ENCODE data around the gene HOXA3. TPM values are rescaled to one million over a fixed set of nuclear protein-coding genes. Genes with fewer than 3 reads are reported as not detected.

Gene HOXA3
- total RNA-seq, 3 donors from 2014 or later (not counting 1 experiment from before 2014, with no cell fraction given) = 0.32 to 0.78 (median 0.35) TPM

DNA sequence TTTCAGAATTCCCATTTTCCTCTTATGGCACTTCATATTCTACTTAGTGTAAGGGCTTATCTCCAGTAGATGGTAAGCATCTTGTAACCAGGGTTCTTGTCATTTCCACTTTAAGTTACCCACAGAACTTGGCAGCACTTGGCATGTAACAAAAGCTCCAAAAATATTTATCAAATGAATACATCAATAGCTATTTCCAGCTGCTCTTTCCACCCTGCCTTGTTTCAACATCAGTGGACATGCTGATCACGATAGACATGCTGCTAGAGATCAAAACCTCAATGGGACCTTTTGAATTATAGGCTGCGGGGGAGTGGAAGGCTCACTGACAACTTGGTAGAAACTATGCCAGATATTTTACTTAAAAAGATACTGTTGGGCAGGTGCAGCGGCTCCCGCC lies 89.4 kb downstream of the HOXA3 start:
- no peak overlapping the region for H3K4me3 Mint-ChIP-seq
- no peaks in the 10 kb centered on the region for H3K36me3 ChIP-seq (ENCODE audit: control insufficient read depth, insufficient read depth, low read length)

More for the DNA sequence above, 89.4 kb downstream of the HOXA3 start:
- Histone ChIP-seq H3K9me3 (ENCODE audit: control insufficient read depth, insufficient read depth, low read length) (no peaks in the 10 kb centered on the region), H3K4me1 (ENCODE audit: control insufficient read depth, insufficient read depth, low read length) (no peaks in the 10 kb centered on the region), H3K27ac (ENCODE audit: low read length) (no peak overlapping the region), H3K27me3 (ENCODE audit: control insufficient read depth, insufficient read depth, low read length) (no peaks in the 10 kb centered on the region), H3K4me3 (ENCODE audit: low read length) (no peak overlapping the region)
- Mint-ChIP-seq H3K36me3 (no peaks in the 10 kb centered on the region), H3K27me3 (ENCODE audit: low read depth in 2 of 2) (peaks cover 24 to 33% of the 10 kb centered on the region in 2 donors), H3K9me3 (no peaks in the 10 kb centered on the region), H3K4me1 (no peaks in the 10 kb centered on the region), H3K27ac (no peak overlapping the region)
- intact Hi-C loops (cut with micrococcal nuclease) = no loop called here
- WGBS (ENCODE audit: insufficient coverage) = 89% methylated on average over 4 of the region's 4 CpGs
- no peak for TF ChIP-seq CTCF (IDR thresholded peaks at IDR 0.05)
- ATAC-seq (no peak), DNase-seq (no peak)

Other genes starting within 250 kb of the HOXA3 start
- 1 to 10 TPM in 2 of 3 donors, under 1 TPM in 1; 0.64 to 1.3 (median 1.1) TPM for gene HOXA1, start 56.6 kb downstream of the HOXA3 start, total RNA-seq
- gene HOXA2, start 49.9 kb downstream of the HOXA3 start, total RNA-seq = not detected
- 1 to 10 TPM in 1 of 3 donors, under 1 TPM in 2; 0.52 to 2.1 (median 0.63) TPM for gene HOXA4, start 21.8 kb downstream of the HOXA3 start, total RNA-seq
- gene HOXA5, start 8.9 kb downstream of the HOXA3 start, total RNA-seq = 10 to 100 TPM in 1 of 3 donors, under 1 TPM in 2; 0.29 to 13.0 (median 0.52) TPM
- under 1 TPM; 0.28 to 0.65 (median 0.43) TPM for gene HOXA6, start 4.8 kb downstream of the HOXA3 start, total RNA-seq
- not detected for gene HOXA7, start 4.1 kb upstream of the HOXA3 start, total RNA-seq
- gene HOXA9, start 13.0 kb upstream of the HOXA3 start, total RNA-seq = 1 to 10 TPM in 1 of 3 donors, under 1 TPM in 2; 0.39 to 4.6 (median 0.42) TPM
- gene HOXA10, start 21.7 kb upstream of the HOXA3 start, total RNA-seq = 1 to 10 TPM in 2 of 3 donors, under 1 TPM in 1; 0.82 to 3.3 (median 2.2) TPM
- gene HOXA11, start 32.6 kb upstream of the HOXA3 start, total RNA-seq = not detected
- not detected for gene HOXA13, start 47.5 kb upstream of the HOXA3 start, total RNA-seq
- gene EVX1, start 90.2 kb upstream of the HOXA3 start, total RNA-seq = not detected